HG03469 (cell line): ENCODE measurements around the gene TSHZ2.

Source experiments
- ATAC-seq: cut with Tn5 transposase; IDR thresholded peaks from one replicate; pipeline ENCODE4 v1.9.1; 2021; ENCODE audit warnings: mild to moderate bottlenecking, moderate library complexity, moderate number of reproducible peaks; ENCODE audit not compliant: unreplicated experiment

TSHZ2 gene

GRCh38 chr20:52996130-52996529 lies 24.0 kb downstream of the TSHZ2 start:
- no peak for ATAC-seq

- no peak for ATAC-seq
Measured at GRCh38 chr20:52996658-52997057, 24.5 kb downstream of the TSHZ2 start.

DNA sequence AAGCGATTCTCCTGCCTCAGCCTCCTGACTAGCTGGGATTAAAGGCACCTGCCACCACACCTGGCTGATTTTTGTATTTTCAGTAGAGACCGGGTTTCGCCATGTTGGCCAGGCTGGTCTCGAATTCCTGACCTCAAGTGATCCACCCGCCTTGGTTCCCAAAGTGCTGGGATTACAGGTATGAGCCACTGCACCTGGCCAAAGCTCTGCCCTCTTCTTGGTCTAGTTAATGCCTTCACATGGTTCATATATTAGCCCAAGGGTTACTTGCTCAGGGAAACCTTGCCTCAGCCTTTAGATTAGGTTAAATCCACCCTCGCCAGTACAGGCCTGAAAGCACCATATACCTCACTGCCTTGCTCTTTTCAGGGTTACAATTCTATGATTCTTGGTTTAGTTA lies 26.1 kb downstream of the TSHZ2 start:
- no peak for ATAC-seq

GRCh38 chr20:52999040-52999439 lies 26.9 kb downstream of the TSHZ2 start:
- no peak for ATAC-seq

DNA sequence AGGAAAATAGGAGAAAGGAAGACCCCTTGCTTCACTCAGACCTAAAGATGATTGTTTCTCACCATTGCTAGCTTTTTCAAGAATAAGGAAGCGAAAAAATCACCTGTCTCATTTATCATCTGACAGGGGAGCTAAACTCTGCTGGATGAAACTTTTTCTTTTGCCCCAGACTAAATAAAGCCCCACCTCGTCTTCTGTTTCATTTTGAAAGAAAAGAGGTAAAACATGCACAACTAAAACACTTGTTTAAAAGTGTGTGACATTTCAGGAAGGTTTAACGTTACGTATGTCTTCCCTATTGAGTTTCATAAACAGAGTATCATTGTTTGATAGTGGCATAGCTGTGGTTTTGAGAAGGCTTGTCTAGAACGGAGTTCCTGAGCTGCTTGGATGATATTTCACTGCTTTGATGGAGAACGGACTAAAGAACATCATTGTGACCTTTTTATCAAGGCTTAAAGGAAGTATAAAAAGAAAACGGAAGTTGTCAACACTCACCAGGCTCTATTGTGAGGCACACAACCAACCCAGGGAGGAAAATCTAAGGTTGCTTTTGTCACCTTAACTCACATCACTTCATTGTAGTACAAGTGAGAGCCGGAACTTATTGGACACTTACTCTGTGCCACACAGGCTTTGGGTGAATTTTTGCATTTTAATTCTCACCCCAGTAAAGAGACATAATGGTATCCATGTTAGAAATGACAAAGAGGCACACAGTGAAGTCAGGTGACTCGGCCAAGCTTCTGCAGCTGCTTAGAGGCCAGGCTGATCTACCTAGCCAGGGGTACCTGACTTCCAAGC lies 29.5 kb downstream of the TSHZ2 start:
- ATAC-seq, result peak; percentile 43

GRCh38 chr20:53002786-53003185 lies 30.6 kb downstream of the TSHZ2 start:
- ATAC-seq, result no peak

DNA sequence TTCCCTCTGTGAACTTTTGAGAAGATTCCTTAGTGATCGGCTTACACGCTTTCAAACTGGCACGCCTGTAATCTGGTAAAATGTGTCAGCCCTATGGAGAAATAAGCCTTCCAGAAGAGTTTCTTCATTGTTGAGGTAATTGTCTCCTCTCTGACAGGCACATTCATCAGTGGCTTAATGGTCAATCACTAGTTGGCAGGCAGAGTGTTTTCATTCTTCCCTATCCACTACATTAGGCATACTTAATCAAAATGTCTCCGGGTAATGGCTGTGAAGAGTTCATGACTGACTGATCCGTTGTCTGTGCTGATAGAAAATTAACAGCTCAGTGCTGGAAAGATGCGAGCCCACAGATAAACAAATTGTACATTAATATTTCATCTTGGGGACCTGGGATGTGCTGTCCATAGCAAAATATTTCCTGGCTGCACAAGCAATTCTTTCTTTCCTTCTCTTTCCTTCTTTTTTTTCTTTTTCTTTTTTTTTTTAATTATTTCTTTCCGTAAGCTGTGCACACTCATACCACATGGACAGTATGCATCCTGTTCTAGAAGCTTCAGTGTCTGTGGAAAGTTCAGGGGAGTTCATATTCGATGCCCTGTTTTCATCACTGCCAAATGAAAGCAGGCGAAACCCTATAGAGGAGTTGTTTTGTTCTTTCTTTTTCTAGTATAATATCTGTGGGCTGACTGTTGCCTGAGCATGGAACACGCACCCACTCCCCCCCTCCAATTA lies 31.4 kb downstream of the TSHZ2 start:
- ATAC-seq, result no peak

DNA sequence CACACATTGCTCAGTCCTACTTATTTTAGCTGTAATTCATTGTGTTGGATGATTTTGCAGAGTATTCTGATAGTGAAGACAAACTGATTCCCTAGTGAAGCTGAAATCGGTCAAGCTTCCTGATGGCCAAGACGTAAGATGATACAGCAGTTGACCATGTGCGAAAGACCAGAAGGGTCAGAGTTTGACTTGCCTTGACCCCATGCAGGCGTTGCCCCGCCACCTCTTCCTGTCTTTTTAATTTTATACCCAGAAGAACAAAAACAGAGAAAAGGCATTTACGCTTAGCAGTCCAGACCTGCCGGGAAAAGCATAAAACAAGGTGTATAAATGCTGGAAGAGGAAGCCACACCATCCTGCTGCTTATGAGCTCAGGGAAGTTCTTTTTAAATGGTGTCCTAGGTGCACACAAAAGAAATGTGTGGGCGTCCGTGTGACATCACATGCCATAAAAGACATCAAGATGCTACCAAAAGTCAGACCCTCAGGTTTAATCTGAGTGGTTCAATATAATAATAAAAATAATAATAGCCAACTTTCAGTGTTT lies 32.2 kb downstream of the TSHZ2 start:
- ATAC-seq, result no peak

GRCh38 chr20:53009979-53010735 lies 38.0 kb downstream of the TSHZ2 start:
- ATAC-seq, result no peak

DNA sequence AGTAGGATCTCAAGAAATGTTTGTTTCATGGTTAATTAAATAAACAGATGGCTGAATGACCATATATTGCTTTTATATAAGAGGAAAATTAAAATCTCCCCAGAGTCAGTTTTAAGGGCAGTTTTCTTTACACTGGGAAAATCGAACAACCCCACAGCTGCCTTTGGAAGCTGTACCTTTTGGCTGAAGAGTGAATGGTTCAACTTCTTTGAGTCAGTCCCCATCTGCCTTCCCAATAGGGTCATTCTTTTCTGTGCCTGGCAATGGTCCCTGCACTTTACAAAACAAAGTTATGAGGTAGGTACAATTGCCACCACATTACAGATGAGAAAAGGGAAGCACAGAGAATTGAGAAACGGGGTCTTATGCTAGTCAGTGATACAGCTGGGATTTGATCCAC lies 39.5 kb downstream of the TSHZ2 start:
- no peak for ATAC-seq

DNA sequence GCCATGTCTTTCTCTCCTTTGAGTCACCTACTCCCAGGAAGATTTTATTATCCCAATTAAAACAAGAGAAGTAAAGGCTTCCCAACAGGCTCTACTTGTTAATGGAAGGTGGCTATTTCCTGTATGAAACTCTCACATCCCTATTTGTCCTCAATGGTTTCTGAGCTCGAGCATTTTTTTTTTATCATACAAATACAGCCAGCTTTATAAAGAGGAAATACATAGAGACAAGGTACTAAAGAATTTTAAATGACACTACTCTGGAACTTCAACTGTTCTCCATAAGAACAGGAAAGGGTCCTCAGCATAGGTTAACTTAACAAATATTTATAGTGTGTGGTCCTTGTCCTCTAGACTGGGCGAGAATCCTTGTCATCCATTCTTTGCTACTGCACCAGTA lies 41.0 kb downstream of the TSHZ2 start:
- no peak for ATAC-seq

GRCh38 chr20:53013847-53014246 lies 41.7 kb downstream of the TSHZ2 start:
- ATAC-seq, result no peak

- ATAC-seq, result no peak
Measured at GRCh38 chr20:53016071-53016470, 43.9 kb downstream of the TSHZ2 start.

DNA sequence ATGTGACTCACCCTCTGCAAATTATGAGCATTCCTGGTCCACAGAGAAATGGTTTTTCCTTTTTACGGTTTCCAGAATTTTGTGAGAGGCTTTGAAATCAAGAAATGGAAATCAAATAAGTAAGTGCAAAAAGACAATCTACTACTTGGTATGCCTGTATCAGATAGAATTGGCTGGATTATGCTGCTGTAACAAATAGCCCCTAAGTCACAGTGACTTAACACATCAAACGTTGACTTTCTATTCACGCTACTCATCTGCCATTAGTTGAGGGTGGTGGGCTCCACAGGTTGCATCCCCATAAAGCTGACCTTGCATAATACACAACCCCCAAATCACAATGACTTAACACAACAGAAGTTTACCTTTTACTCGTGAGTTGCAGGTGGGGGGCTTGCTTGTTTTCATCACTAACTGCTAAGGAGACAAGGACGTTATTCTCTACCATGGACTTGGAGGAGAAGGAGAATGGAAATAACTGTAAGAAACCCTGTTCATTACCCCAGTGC lies 44.4 kb downstream of the TSHZ2 start:
- no peak for ATAC-seq

GRCh38 chr20:53017206-53017605 lies 45.0 kb downstream of the TSHZ2 start:
- ATAC-seq, result no peak

- no peak for ATAC-seq
Measured at GRCh38 chr20:53019464-53019863, 47.3 kb downstream of the TSHZ2 start.

DNA sequence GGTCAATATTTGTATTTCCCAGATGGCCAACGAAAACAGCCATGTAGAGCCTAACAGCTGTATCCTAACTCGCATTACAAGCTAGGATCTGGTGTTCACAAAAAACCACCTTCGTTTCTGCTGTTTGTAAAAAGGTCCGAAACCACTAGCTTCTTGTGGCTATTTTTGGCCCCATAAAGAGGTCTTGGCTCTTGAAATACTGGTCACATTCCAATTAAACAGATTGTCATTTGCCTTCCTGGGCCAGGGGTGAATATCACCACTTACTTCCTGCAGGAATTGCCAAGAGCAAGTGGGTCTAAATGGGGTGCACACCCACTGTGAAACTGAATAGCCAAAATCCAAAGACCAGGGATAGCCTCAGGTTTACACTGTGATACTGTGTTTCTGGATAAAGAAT lies 48.2 kb downstream of the TSHZ2 start:
- ATAC-seq, result no peak

DNA sequence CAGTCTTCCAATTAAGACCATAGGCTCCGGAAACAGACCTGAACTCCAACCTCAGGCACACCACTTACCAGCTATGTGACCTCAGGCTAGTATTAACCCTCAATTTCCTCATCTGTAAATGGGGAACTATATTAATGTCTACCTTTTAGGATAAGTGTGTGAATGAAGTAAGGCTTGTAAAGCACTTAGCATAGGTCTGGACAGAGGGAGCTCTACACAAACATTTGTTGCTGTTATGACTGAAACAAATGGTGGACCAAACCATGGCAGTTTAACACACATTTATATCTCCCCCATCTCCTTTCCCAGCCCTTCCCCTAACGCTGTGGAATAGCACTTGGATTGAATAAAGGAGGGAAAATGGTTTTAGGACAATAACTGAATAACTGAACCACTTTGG lies 48.7 kb downstream of the TSHZ2 start:
- ATAC-seq, result no peak

- no peak for ATAC-seq
Measured at GRCh38 chr20:53021934-53022333, 49.8 kb downstream of the TSHZ2 start.

DNA sequence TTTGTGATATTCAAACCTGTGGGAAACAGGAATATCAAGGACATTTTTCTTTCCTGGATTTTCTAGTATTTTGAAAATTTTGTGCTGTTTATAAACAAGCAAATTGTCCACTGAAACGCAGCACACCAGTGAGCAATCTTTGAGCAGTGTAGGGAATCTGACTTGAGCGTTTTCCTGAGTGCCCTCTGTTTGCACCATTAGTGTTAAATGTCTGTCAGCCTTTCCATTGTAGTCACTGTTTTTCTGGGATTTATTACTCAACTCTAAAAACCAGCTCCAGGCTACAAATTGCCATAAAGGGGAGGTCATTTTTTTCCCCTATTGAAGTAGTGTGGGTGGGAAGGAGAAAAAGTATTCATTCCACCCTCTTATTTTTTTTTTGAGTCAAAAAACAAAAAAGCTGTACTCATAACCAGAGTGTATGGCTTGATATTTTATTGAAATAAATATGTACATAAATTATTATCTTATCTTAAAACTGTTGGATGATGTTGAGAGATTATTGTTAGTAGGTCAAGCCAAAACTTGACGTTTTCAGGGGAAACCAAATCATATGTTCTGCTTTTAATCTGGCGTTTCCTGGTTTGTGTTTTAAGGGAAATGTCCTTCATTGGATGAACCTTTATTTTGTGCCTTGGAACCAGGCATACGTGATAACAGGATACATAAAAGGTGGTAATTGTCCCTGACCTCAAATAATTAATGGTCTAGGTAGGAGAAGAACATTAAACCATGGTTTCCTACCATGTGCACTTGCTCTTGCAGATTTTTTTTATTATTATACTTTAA lies 51.8 kb downstream of the TSHZ2 start:
- no peak for ATAC-seq
